GM21447 (cell line): ENCODE measurements around the gene PTPRN.
A peak's percentile ranks its signal among the peaks of the same experiment; 100 is the strongest.
"Not testable (repeated sequence)": the region's sequence is repeated elsewhere in the genome, so short reads cannot be mapped to it uniquely, and the experiment has no call there.

ENCODE experiments used
- ATAC-seq: cut with Tn5 transposase; IDR thresholded peaks from one replicate; pipeline ENCODE4 v1.9.1; 2021; ENCODE audit not compliant: unreplicated experiment

PTPRN gene

DNA sequence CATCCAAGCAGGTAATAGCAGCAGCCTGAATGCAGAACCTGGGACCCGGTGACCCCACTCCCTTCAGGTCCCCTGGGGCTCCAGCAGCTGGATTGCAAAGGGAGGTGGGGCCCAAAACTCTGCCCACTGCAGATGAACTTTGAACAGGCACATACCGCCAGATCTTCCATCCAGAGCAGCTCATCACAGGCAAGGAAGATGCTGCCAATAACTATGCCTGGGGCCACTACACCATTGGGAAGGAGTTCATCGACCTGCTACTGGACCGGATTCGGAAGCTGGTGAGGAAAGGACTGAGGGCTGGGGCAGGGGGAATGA, 39.2 kb downstream of the PTPRN start:
- no peak for ATAC-seq

DNA sequence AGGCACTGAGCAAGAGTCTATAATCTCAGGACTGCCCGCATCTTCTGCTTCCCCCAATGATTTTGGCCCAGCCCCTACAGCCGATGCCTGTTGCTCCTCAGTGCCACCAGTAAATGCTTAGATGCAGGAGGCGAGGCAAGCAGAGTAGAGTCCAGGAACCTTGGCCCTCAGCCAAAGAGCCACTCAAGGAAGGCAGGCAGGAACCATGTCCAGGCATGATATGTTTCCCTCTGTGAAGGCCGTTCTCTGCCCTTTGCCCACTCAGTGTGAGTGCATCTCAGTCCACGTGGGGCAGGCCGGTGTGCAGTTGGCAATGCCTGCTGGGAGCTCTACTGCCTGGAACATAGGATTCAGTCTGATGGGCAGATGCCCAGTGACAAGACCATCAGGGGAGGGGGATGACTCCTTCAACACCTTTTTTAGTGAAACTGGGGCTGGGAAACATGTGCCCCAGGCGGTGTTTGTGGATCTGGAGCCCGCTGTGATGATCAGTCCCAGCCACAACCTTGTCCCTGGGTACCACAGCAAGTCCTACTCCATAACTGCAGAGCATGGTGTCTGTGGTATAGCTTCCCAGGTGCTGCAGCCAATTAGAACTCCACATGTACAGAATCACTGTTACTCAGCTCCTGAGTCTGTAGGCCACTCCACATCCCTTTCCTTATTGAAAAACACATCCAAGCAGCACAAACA, 39.7 kb downstream of the PTPRN start:
- ATAC-seq = no peak

DNA sequence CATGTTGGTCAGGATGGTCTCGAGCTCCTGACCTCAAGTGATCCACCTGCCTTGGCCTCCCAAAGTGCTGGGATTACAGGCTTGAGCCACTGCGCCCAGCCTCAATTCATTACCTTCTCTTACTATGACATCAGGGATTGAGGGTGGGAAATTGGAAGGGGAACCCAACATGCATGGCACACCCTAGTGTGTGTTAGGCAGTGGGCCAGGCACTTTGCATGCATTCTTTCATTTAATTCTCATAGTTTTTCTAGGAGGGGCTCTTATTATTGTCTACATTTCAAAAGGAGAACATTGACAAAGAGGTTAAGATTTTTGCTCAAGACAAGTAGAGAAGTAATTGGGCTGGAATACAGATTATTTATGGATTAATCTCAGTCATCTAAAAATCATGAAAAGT, 40.9 kb downstream of the PTPRN start:
- ATAC-seq = no peak

DNA sequence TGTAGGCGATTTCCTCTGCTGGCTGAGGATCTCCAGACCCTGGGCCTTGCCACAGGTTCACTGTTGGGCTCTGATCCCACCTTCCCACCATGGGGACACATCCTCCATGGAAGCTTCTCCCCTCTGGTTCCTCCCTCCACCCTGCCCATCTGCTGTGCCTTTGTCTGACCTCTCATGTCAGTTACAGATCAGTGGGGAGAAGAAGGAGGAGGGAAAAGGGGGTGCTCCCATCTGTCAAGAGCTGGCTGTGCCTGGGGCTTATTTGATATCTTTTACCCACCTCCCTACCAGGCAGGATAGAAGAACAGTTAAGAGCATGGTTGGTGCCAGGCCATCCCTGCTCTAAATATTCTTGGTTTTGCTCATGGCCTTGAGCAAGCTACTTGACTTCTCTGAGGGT, 42.3 kb downstream of the PTPRN start:
- ATAC-seq = no peak

DNA sequence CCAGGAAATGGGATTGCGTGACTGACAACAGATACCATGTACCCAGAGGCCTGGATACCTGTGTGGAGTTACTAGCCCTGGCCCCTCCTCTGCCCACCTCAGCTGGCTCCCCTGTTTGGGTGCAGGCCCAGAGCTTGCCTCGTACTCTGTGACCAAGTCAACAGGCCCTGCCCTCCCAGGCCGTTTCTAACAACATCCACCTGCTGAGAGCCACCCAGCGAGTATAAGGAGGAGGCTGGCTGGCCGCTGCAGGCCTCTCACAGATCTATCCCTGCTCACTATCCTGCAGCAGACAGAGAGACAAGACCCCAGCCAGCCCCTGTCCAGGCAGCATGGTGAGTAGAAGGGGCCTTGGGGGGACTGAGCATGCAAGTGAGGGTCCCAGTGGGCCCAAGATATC, 43.0 kb downstream of the PTPRN start:
- ATAC-seq = no peak

DNA sequence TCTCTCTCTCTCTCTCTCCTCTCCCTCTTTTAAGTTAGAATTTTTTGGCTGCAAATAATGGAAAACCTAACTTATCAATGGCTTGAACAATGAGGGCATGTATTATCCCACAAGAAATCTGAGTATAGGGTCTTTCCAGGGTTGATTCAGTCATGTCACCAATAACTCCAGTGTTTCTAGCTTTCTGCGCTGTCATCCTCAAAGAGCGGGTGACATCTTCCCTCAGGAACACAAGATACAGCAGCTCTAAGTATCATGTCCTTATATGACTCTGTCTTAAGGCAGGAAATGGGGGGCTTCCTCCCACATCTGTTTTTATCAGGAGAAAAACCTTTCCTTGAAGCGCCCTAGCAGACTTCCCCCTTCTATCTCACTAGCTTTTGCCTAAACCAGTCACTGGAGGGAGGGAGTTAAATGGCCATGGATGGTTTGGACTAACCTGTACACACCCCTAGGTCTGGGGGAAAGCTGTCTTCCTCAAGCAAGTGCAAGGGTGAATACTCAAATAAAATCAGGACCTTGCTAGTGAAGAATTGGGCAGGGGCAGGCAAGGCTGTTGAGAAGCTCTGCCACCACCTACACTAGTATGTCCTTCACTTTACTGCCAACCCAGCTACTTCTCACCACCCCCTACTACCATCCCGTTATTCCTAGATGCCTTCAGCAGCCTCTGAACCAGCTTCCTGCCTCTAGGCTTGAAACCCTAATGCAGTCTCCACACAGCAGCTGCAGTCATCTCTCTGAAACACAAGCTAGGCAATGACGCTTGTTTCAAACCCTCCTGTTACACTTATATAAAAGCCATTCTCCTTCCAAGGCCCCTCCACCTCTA, 48.0 kb downstream of the PTPRN start:
- no peak for ATAC-seq

DNA sequence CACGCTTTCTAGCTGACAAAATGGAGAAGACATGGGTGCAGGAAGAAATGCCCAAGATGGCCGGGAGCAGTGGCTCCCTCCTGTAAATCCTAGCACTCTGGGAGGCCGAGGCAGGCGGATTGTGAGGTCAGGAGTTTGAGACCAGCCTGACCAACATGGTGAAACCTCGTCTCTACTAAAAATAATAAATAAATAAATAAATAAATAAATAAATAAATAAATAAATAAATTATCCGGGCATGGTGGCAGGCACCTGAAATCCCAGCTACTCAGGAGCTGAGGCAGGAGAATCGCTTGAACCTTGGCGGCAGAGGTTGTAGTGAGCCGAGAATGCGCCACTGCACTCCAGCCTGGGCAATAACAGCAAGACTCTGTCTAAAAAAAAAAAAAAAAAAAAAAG, 50.3 kb downstream of the PTPRN start:
- ATAC-seq = not testable (repeated sequence)

DNA sequence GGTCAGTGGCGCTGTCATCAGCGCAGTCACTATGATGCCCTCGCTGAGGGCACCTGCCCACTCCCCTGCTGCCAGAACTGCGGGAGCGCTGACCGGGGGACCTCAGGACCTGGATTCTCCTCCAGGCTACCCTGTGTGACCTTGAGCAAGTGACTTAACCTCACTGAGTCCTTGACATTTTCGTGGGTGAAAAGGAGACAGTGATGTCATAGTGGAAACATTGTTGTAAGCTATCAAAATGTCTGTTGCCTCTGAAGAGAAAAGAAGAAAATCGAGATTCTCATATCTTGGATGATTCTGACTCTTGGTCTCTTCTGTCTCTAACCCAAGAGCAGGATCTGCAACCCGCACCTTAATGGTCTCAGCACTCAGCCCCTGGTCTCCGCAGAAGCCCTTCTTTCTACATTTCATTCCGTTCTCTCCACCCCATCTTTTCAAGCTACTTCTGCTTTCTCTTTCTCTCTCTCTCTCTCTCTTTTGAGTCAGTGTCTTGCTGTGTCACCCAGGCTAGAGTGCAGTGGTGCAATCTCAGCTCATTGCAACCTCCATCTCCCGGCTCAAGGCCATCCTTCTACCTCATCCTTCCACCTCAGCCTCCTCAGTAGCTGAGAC, 54.5 kb downstream of the PTPRN start:
- peak; percentile 25 for ATAC-seq

DNA sequence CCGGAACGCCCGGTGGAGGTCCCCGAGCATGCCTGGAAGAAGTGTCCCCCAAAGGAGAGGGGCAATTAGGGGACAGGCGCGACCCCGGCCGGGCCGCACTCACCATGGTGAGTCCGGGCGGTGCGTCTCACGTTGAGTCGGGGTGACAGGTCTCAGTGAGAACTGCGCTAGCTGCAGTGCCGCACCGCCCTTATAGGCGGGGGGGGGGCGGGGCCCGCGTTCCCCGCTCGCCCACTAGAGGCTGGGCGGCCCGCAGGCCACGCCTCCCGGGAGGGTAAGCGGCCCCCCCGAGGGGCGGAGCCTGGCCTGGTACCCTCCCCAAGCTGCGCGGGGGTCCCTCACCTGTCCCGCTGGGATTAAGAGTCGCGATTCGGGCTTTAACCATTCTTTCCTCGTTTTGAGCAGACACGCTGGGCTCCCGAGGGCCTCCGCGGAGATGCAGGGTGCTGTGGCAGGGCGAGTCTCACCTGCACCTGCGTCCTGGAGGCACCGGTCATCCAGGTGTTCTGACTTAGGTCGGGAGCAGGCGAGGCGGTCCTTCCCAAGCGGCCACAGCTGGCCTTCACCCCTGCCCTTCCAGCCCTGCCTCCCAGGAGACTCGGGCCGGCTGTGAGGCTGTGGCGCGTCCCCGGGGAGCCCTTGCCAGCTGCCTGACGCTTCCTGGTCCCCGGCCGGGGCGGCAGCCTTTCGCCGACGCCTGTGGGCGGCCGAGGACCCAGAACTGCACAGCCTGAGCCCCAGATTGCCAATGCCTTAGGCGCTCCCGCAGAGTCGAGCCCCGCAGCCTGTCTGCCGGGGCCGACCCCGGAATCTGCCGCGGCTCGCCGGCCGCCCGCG, 55.2 kb downstream of the PTPRN start, which contains the start of gene TUBA4A:
Gene TUBA4A, minus strand, starts transcription at position 166 of the 837 bp plus-strand sequence. Its CDS starts 60 bp downstream, at position 106.
- peak; percentile 42 for ATAC-seq

DNA sequence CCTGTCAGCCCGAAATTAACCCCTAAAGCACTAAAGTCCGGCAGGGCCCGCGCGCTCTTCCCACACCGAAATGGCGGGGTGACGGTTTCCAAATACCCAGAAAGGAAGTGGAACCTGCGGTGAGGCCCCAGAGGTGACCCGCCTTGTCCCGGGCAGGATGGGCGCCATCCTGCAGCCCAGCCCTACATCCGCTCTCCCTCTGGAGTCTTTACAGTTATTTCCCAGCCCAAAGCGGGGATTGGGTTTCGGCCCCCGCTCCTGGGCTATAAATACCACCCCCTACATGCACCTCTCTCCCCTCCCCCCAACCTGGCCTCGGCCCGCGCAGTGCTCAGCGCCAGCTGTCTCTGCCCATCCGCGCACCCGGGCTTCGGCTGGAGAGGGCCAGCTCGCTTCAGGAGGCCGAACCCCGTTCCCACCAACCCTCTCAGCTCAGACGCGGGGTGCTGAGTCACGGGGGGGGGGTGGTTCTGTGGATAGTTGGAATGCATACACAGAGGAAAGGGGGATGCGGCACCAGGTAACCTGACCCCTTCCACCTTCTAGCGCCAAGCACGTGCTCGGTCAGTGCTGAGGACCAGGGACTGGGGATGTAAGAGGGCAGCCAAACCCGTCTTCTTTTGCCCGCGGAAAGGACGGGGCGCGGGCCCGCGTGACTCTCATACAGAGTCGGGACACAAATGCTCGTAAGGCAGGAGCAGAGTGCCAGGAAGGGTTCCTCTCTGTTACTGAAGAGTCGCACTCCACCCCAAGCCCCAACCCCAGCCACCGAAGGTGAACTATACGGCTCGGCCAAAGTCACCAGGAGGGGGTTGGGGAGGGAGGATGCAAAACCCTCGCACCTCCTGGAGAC, 56.1 kb downstream of the PTPRN start, which contains the start of gene TUBA4B:
Gene TUBA4B, plus strand, starts transcription at position 344 of the 853 bp plus-strand sequence. Its CDS starts 165 bp downstream, at position 509.
- peak; percentile 1 for ATAC-seq

DNA sequence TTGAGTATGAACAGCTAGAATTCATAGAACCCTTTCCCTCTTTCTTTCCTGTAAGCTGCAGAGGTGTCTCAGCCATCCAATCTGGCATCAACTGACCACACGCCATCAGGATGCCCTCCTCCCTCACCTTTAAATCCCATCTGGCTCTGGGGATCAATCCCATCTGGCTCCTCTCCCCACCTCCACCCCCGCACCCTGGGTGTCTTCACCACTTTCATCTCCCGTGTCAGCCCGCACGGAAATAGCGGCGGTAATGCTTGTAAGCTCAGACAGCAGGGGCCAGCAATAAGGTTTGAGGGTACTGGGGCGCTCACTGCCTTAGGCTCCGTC, 56.7 kb downstream of the PTPRN start:
- ATAC-seq = no peak

DNA sequence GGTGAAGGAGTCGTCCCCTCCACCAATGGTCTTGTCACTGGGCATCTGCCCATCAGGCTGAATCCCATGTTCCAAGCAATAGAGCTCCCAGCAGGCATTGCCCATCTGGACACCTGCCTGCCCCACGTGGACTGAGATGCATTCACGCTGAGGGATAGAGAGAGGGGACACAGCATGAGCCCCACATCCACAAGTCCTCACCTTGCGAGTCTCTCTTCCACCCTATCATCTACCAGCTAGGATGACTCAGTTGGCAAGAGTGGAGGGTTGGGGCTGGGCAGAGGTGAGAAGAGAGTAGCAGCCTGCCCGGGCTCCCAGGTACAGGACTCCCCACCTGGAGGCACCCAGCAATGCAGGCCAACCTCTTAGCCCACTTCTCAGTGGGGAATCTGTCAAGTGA, 57.1 kb downstream of the PTPRN start:
- no peak for ATAC-seq

DNA sequence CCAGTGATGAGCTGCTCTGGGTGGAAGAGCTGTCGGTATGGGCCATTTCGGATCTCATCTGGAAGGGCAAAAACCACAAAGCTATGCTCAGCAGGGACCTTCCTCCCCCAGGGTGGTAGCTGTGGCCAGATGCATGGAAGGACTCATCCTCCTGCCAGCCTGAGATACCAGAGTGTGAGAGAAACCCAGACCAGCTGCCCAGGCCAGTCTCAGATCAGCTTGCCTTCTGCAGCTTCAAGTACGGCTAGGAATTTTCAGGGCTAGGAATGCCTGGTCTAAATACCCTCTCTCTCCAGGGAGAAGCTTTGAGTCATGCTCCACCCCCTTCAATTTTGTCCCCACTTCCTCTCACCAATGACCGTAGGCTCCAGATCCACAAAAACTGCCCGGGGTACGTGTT, 57.5 kb downstream of the PTPRN start:
- ATAC-seq = no peak

DNA sequence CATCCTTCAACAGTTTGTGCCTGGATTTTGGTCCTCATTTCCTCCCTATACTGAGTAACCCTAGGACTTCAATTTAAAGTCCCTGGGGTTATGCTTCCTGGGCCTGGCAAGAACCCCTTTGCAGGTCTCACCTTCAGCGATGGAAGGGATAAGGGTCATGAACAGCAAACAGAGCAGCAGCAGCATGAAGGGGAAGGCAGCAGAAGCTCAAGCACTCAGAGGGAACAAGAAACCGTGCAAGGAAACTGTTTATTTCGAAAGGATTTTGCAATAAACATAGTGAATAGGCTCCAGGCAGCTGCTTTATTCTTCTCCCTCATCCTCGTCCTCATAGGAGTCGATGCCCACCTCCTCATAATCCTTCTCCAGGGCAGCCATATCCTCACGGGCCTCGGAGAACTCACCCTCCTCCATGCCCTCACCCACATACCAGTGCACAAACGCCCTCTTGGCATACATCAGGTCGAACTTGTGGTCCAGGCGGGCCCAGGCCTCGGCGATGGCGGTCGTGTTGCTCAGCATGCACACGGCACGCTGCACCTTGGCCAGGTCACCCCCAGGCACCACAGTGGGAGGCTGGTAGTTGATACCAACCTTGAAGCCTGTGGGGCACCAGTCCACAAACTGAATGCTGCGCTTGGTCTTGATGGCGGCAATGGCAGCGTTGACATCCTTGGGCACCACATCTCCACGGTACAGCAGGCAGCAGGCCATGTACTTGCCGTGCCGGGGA, 59.0 kb downstream of the PTPRN start:
- ATAC-seq = no peak

DNA sequence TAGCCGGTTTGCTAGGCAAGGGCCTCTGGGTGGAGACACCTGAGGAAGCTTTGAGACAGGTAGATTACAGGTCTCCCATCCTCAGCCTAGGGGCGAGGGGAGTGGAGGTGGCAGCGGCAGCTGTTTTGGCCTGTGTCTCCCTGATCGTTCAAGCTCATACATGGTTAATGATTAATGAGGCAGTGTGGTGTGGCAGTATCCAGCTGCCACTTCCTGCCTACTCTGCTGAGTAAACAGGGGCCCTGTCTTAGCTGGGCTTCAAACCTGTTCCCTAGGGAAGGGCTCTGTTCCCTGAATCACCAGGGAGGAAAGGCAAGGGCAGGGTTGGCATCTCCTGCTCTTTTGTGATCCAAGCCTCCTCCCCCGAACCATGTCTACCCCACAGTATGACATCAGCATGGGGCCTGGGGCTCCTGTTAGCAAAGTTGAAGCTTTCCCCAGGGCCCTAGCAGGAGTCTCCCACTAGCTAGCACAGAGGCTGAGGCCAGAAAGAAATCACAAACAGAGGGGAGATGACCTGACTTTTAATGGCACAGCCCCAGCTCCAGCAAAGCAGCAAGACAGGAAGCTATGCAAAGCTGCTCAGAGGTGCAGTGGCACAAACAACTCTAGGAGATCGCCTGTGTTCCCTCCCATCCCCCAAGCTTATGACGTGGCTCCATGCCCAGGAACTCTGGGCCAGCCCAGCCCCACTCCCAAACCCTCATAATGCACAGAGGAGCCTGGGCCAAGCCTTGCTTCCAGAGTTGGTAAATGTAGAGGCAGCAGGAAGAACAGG, 59.8 kb downstream of the PTPRN start:
- ATAC-seq = peak; percentile 45

DNA sequence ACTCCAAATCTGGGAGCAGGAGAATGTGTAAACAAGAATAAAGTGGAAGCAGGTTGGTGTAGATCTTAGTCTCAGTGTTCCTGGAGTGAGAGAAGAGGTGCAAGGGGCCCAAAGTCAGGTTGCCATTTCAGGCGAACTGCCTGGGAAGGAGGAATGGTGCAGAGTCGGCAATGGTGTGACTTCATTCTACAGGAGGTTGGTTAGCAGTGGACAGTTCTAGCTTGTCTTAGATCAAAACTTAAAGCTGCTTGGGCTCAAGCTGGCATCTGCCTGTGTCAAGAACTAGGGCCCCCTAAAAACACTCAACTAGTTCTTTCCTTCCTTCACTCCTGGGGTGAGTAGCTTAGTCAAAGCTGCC, 60.4 kb downstream of the PTPRN start:
- ATAC-seq = no peak

DNA sequence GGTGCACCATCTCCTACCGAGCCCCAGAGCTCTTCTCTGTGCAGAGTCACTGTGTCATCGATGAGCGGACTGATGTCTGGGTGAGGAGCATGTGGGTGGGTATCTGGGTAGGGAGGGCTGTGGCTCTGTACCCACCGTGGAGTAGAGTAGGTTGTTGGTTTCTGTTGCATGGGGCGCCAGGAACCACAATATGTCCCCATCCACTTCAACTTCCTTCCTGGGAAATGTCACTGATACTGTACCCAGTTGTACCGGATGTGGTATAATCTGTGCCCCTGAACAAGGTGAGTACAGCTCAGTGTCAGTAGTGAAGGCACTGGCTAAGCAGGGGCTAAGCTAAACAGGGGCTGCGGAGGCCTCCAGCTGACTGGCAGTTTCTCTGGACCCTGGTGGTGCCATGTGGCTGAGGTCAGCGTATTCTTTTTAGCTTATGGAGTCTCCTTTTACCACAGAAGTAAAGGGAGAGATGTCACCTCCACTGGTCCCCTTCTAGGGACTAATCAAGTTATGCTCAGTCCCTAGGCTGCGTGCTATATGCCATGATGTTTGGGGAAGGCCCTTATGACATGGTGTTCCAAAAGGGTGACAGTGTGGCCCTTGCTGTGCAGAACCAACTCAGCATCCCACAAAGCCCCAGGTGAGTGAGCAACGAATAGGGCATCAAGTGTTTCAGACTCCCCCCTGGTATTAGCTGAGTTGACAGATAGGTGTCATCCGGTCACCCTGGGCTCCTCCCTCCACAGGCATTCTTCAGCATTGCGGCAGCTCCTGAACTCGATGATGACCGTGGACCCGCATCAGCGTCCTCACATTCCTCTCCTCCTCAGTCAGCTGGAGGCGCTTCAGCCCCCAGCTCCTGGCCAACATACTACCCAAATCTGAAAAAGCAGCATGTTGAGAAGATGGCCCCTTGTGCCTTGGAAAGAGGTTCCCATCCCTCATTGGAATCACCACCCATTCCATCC, 61.2 kb downstream of the PTPRN start:
- ATAC-seq = no peak

DNA sequence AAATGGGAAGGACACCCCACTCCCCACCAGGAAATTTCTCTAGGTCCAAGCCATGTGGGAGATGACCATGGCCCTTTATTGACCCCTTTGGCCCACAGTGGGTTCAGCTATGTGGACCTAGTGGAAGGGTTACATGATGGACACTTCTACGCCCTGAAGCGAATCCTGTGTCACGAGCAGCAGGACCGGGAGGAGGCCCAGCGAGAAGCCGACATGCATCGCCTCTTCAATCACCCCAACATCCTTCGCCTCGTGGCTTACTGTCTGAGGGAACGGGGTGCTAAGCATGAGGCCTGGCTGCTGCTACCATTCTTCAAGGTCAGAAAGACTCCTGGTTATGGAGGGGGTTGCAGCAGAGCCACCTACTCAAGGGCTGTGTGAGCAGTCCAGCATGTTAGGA, 62.6 kb downstream of the PTPRN start:
- no peak for ATAC-seq
